HG03457 (cell line): Measurements from ENCODE around the gene THBS3.
"Not testable (repeated sequence)": the region's sequence is repeated elsewhere in the genome, so short reads cannot be mapped to it uniquely, and the experiment has no call there.

Experiments used
- ATAC-seq: cut with Tn5 transposase; IDR thresholded peaks from one replicate; pipeline ENCODE4 v1.9.1; 2021; ENCODE audit warnings: moderate number of reproducible peaks; ENCODE audit not compliant: unreplicated experiment

Gene THBS3

GRCh38 chr1:155235375-155235774, 27.7 kb upstream of the THBS3 start:
- not testable (repeated sequence) for ATAC-seq

GRCh38 chr1:155233502-155233901, 25.8 kb upstream of the THBS3 start:
- ATAC-seq = not testable (repeated sequence)

GRCh38 chr1:155232001-155232978, 24.6 kb upstream of the THBS3 start:
- ATAC-seq = not testable (repeated sequence)

GRCh38 chr1:155231302-155231701, 23.6 kb upstream of the THBS3 start:
- ATAC-seq = not testable (repeated sequence)

- ATAC-seq = no peak
Observed at GRCh38 chr1:155228096-155228427, 20.4 kb upstream of the THBS3 start.

- ATAC-seq = peak; percentile 80
Observed at GRCh38 chr1:155227261-155228095, 19.8 kb upstream of the THBS3 start.

- ATAC-seq = no peak
Observed at GRCh38 chr1:155226910-155227260, 19.2 kb upstream of the THBS3 start.

GRCh38 chr1:155226188-155226909, 18.7 kb upstream of the THBS3 start:
- no peak for ATAC-seq

GRCh38 chr1:155225404-155225759, 17.7 kb upstream of the THBS3 start:
- ATAC-seq = not testable (repeated sequence)

GRCh38 chr1:155223047-155223446, 15.3 kb upstream of the THBS3 start:
- no peak for ATAC-seq

GRCh38 chr1:155220211-155220965, 12.7 kb upstream of the THBS3 start:
- not testable (repeated sequence) for ATAC-seq

- ATAC-seq = no peak
Observed at GRCh38 chr1:155219592-155220031, 11.9 kb upstream of the THBS3 start.

- ATAC-seq = no peak
Observed at GRCh38 chr1:155218854-155219591, 11.3 kb upstream of the THBS3 start.

- not testable (repeated sequence) for ATAC-seq
Observed at GRCh38 chr1:155214702-155215101, 7.0 kb upstream of the THBS3 start.

- not testable (repeated sequence) for ATAC-seq
Observed at GRCh38 chr1:155212051-155212440, 4.3 kb upstream of the THBS3 start.

GRCh38 chr1:155211381-155212050, 3.8 kb upstream of the THBS3 start:
- ATAC-seq = not testable (repeated sequence)

- no peak for ATAC-seq
Observed at GRCh38 chr1:155210314-155211104, 2.8 kb upstream of the THBS3 start.

GRCh38 chr1:155209312-155209721, 1.6 kb upstream of the THBS3 start:
- ATAC-seq = no peak
